ENCODE results near the gene JADE2.

The JADE2 gene

DNA sequence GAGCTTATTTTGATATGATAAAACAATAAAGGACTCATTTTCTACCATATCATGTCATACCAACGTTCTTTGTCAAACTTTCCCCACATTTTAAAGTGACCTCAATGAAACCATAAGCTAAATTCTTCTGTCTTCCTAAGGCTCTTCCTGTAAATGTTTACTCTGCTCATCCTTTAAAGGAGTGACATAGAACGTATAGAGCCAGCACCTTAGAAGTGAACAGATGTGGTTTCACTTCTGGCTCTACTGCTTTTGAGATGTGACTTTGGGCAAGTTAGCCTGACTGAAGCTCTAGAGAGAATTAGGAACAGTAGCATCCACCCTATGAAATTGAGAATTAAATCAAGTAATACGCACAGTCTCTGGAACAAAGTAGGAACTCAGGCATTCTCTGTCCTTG, 83.1 kb downstream of the JADE2 start:
- TF ChIP-seq, protein P1, sequence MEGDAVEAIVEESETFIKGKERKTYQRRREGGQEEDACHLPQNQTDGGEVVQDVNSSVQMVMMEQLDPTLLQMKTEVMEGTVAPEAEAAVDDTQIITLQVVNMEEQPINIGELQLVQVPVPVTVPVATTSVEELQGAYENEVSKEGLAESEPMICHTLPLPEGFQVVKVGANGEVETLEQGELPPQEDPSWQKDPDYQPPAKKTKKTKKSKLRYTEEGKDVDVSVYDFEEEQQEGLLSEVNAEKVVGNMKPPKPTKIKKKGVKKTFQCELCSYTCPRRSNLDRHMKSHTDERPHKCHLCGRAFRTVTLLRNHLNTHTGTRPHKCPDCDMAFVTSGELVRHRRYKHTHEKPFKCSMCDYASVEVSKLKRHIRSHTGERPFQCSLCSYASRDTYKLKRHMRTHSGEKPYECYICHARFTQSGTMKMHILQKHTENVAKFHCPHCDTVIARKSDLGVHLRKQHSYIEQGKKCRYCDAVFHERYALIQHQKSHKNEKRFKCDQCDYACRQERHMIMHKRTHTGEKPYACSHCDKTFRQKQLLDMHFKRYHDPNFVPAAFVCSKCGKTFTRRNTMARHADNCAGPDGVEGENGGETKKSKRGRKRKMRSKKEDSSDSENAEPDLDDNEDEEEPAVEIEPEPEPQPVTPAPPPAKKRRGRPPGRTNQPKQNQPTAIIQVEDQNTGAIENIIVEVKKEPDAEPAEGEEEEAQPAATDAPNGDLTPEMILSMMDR (IDR thresholded peaks at IDR 0.05; ENCODE audit: insufficient read depth, missing control alignments): no peak
- FAIRE-seq (no peak), DNase-seq (ENCODE audit: insufficient read length, low spot score) (no peak)

DNA sequence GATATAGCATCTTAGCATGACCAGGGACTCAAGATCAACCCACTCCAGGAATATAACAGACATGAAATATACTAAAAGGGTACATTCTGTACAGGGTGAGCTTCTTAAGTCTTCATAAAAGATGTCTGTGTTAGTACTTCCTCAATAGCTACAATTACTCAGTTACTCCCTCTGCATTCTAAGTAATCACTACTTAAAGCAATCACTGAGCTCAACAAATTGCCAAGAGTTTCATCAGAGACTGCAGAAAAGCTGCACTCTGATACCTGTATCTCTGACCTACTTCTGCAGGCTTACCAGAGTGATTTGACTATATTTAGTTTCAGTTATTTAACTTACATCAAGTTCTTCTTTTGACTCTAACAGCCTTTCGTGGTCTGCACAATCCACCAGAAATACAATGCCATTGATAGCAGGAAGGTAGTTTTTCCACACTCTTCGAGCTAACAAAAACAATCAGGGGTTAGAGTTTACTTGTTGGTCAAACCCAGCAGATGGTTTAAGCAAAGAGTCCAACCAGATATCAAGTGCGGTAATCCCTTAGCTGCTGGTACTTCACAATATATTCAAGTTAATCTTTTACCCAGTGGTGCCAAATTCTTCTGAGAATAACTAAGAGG, 83.9 kb downstream of the JADE2 start:
- DNase-seq (ENCODE audit: insufficient read length, low spot score): no peak
- FAIRE-seq: peak; percentile 32
- TF ChIP-seq, protein P1 (IDR thresholded peaks at IDR 0.05; ENCODE audit: insufficient read depth, missing control alignments): no peak

- FAIRE-seq: no peak
- no peak for DNase-seq (ENCODE audit: insufficient read length, low spot score)
- TF ChIP-seq, protein P1 (IDR thresholded peaks at IDR 0.05; ENCODE audit: insufficient read depth, missing control alignments): no peak
Observed at GRCh38 chr5:134610725-134611124, 85.3 kb downstream of the JADE2 start.

DNA sequence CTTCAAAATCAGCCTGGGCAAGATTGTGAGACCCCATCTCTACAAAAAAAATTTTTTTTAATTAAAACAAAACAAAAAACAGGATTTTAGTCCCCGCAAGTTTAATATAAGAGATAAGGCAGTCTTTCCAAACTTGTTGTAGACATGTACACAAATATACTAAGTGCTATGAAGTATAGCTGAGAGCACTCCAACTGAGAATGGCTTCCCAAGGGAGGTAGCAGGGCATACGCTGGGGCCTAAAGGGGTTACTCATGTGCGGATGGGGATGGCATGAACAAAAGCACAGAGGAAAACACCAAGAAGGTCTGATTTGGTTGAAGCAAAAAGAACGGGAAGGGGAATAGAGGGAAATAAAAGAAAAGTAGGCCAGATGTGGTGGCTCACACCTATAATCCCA, 86.0 kb downstream of the JADE2 start:
- no peak for DNase-seq (ENCODE audit: insufficient read length, low spot score)
- TF ChIP-seq, protein P1 (IDR thresholded peaks at IDR 0.05; ENCODE audit: insufficient read depth, missing control alignments): no peak
- FAIRE-seq: no peak

DNA sequence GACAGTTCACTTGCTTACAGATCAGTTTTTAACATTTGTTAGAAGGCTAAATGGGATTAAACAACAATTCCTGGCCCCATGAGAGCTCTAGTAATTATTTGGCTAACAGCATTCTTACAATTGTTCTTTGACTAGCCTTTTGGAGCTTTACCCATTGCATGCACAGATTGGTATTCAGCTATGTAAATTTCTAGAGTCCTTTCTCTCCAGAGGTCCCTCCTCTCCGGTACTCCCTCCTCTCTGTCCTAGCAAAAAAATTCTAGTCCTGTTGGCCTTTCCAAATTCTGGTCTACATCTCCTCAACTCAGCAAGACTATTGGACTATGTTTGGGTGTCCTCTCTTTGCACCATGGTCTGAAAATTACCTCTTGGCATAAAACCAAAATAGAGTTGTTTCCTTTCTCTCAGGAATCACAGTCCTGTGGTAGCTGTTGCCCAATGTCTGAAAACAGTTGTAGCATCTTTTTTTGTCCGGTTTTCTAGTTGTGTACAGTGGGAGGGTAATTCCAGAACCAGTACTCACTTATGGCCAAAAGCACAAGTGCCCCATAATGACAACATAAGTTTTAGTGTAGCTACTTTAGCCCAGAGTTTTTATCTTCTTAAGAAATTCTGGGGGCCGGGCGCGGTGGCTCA, 89.1 kb downstream of the JADE2 start:
- TF ChIP-seq, protein P1 (IDR thresholded peaks at IDR 0.05; ENCODE audit: insufficient read depth, missing control alignments): no peak
- no peak for FAIRE-seq
- DNase-seq (ENCODE audit: insufficient read length, low spot score): no peak

DNA sequence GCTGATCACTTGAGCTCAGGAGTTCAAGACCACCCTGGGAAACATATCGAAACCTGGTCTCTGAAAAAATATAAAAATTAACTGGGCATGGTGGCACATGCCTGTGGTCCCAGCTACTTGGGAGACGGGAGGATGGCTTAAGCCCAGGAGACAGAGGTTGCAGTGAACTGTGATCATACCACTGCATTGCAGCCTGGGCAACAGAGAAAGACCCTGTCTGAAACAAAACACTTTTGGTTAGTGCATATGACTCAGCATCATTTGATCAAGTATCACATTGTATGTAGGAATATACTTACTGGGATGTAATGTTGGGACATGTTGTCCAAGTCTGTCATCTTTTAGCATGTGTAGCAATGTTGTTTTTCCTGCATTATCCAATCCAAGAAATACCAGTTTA, 95.2 kb downstream of the JADE2 start:
- FAIRE-seq (no peak), DNase-seq (ENCODE audit: insufficient read length, low spot score) (no peak)
- TF ChIP-seq, protein P1 (IDR thresholded peaks at IDR 0.05; ENCODE audit: insufficient read depth, missing control alignments): no peak

- FAIRE-seq: no peak
- DNase-seq (ENCODE audit: insufficient read length, low spot score): no peak
- TF ChIP-seq, protein P1 (IDR thresholded peaks at IDR 0.05; ENCODE audit: insufficient read depth, missing control alignments): no peak
Observed at GRCh38 chr5:134625559-134625958, 100.1 kb downstream of the JADE2 start.

Data from D721Med (cell line).